ENCODE results near the gene HOXA5.
A peak's percentile ranks its signal among the peaks of the same experiment; 100 is the strongest.

HOXA5 gene

DNA sequence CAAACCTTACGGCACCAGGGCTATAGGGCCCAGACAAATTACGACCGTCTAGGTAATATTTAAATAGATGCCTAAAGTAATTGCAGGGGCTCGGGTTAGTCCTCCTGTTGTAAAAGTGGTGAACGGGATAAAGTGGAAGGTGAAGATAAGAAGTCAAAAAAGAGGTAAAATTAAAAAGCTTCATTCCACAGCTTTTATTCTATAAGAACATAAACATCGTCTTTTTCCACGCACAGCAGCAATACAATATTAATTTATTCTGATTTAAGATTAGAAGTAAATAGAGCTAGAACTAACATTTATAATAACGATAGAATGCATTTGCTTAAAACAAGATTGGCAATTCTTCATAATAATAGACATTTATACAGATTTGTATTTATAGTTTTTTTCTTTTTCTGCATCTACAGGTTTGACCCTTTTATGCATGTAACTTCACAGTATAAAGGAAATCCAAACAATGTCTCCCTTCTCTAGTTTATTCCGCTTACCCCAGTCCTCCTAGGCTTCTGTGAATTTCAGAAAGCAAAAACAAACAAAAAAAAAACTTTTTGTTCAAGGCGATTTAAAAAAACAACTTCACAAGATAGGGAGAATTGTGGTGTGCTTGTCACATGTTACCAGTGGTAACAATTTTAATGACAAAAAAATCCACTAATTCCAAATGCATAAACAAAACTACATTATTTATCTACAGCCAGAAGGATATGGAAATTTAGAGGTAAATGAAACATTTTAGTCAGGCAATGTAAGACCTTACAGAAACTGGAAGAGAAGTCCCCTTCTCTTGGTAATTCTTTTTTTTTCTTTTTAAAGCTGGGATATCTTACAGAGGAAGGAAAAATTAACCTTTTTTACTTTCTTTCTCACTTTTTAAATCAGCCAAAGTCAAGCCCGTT lies 27.2 kb upstream of the HOXA5 start:
- DNase-seq: no peak

GRCh38 chr7:27169658-27170425 lies 26.4 kb upstream of the HOXA5 start:
- no peak for DNase-seq

- peak in 1 of 4 experiments; percentile 34 for DNase-seq
Measured at GRCh38 chr7:27168265-27168947, 24.9 kb upstream of the HOXA5 start.

DNA sequence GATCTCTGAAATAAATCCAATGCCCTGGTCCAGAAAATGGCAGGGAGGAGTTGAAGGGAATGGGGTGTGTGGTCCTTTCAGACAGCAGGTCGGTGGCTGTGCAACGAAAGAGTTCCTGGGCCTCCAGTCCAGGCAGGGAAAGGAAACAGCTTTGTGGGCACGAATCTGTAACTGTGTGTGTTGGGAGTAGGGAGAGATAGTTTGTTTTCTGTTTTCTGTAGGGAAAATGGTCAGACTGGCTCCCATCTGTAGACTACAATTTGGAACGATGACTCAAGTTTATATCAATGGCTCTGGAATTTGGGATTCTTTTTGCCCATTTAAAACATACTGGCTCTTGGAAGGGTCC lies 24.4 kb upstream of the HOXA5 start:
- DNase-seq: no peak

DNA sequence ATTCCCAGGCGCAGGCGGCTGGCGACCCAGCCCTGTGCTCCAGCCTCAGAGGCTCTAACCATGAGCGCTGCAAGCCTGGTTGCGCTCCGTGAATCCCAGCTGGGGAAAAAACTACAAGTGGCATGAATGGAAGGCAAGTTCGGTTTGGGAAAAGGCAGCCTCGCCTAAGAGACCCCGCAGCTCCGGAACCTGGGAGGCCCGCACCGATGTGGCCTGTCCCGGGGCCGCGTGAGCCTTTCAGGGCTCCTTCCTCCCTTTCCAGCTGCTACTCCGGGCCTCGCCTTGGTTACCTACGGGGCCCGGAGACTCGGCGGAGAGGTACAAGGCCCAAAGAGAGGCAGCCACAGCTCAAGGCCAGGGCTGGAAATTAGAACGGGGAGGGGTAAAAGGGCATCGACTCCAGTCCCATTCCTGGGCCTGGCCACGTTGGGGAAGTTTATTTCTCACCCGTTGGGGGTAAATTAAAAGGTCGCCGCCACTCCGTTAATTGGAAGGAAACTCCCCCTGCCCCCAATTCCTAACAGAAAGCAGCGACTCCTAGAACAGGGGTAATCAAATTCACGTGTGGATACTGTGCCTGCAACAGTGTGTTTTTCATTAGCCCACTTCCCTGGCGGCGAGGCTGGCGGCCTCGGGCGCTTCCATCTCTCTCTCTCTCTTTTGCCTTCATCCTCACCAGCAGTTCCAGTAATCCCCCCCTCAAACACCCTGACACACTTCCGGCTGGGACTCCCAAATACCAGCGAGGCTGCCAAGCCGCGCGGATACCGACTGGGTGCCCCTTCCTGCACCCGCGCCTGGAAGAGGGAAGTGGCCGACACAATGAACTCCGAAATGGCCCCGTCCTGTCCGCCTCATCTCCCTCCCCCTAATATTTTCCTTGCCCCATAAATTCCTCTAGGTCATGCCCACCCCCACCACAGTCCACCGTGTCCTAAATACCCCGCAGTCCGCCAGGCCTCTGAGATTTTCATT lies 23.3 kb upstream of the HOXA5 start:
- no peak for DNase-seq

GRCh38 chr7:27165996-27166530 lies 22.6 kb upstream of the HOXA5 start:
- no peak for DNase-seq

- no peak for DNase-seq
Measured at GRCh38 chr7:27165089-27165995, 21.9 kb upstream of the HOXA5 start, which contains the start of gene HOXA9. Gene HOXA9 (minus strand): TSS chr7:27165537. CDS start chr7:27165457, 80 bp downstream.

DNA sequence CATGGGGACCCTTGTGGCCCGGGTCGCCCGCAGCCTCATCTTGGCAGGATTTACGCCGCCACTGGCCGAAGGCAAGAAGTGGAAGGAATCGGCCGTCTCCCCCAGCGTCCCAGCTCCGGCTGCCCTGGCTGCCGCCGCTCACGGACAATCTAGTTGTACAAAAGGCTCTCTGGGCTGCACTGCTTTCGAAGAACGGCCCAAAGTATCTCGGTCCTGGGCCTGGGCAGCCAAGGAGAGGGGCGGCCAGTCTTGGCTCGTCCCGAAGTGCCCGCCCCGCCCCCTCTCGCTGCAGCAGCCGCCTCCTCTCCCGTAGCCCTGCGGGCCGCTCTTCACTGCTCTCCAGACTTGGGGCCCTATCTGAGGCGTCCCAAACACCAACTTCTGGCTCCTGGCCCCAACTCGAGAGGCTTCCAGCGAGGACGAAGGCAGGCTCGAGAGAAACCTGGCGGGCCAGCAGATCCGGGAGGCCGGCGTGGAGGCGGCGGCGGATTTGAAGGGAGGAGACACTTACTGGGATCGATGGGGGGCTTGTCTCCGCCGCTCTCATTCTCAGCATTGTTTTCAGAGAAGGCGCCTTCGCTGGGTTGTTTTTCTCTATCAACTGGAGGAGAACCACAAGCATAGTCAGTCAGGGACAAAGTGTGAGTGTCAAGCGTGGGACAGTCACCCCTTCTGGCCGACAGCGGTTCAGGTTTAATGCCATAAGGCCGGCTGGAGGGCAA lies 21.0 kb upstream of the HOXA5 start:
- no peak for DNase-seq

- no peak for DNase-seq
Measured at GRCh38 chr7:27164045-27164366, 20.5 kb upstream of the HOXA5 start.

- DNase-seq: no peak
Measured at GRCh38 chr7:27163288-27164044, 20.0 kb upstream of the HOXA5 start.

- DNase-seq: no peak
Measured at GRCh38 chr7:27162561-27163287, 19.2 kb upstream of the HOXA5 start.

DNA sequence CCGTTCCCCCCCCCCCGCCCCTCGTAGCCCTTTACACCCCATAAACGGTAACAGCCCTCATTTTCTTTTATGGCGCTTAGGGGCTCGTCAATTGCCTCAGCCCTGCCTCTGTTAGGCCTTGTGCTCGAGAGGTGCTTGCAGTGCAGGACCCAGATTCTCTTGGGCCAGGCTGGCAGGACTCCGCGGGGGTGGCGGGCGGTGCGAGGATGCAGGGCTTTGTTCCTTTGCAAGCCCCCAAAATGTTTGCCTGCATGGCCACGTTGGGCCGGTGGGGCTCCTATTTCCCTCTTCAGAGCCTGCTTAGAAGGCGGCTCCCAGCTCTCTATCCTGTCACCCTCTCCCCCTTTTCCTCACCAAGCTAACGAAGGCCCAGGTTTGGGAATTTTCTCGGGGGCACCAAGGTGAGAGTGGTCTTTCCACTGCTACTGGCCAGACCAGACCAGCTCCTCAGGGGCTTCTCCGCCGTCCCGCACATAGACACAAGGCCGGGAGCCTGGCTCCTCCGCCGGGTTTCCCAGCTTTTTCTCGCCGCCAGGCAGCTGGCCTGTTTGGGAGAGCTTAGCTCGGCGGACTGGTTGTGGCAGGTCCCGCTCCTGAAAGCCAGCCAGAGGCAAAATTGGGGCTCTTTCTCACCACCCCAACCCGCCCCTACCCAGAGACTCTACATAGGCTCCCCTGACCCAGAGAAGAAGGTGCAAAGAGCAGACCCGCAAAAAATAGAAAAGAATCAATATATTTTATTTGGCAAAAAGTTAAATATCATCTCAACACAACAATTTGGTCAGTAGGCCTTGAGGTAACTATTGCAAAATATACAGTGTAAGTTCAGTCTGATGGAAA lies 18.5 kb upstream of the HOXA5 start:
- no peak for DNase-seq

DNA sequence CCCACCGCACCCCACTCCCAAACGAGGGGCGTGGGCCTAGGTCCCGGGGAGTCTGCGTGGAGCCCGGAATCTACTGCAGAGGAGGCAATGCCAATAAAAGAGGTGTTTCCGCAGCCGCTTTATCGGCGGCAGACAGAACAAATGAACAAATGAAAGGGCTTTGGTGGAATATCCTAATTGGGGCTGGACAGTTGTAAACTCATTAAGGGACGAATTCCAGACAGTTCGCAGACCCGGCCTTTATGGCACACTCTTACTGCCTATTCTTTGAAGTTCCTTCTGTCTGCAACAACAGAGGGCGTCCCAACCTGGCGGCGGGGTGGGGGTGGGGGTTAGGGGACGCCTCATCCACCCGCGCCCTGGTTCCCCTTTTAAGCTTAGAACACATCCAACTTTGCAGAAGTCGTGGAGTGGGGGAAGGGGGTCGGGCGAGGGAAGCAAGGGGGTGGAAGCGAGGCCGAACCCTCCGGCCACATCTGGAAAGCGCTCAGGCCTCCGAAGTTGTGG lies 17.8 kb upstream of the HOXA5 start:
- DNase-seq: no peak

DNA sequence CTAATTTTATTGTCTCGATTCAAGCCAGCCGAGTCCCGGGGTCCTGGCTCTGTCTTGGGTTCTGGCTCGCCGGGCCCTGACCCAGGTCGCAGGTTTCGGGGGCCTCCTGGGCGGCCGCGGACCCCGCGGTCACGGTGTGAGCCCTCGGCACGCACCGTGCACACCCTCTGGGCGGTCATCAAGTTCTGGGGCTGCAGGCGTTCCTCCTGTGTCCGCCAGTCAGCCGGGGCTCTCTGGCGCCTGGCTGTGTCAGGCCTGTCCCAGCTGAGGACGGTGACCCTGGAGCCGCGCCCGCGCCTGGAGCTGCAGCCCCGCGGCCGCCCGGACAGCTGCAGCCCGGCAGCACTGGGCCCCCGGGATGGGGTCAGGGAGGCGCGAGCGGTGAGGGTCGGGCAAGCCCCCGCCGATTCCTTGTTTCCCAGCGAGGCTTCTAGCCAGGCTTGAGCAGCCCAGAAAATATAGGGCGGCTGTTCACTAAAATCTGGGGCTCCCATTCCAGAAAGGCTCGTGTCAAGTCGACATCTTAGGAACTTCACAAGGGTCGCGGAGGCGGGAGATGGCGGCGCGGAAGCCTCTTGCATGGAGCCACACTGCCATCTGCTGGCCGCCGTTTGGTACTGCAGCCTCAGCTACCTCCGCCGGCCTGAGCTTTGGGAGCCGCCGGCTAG lies 17.2 kb upstream of the HOXA5 start:
- peak; percentile 76 to 92 (median 80) for DNase-seq

DNA sequence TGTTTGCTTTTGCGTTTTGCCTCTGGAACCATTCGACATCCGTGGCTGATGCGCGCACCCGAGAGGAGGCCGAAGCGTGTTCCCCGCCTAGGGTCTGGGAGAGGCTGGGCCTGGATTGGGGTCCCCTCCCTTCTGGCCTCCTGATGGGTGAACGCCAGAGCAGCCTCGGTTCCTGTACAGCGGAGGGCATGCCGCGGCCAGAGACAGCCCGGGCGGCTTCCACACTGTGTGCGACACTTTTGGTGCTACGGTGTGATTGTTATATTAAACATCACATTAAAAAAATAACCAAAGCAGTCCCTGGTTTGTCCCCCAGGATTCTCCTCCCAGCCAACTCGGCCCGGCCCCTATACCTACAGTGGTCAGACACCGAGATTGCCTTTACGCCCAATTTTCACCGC lies 16.7 kb upstream of the HOXA5 start:
- no peak for DNase-seq

DNA sequence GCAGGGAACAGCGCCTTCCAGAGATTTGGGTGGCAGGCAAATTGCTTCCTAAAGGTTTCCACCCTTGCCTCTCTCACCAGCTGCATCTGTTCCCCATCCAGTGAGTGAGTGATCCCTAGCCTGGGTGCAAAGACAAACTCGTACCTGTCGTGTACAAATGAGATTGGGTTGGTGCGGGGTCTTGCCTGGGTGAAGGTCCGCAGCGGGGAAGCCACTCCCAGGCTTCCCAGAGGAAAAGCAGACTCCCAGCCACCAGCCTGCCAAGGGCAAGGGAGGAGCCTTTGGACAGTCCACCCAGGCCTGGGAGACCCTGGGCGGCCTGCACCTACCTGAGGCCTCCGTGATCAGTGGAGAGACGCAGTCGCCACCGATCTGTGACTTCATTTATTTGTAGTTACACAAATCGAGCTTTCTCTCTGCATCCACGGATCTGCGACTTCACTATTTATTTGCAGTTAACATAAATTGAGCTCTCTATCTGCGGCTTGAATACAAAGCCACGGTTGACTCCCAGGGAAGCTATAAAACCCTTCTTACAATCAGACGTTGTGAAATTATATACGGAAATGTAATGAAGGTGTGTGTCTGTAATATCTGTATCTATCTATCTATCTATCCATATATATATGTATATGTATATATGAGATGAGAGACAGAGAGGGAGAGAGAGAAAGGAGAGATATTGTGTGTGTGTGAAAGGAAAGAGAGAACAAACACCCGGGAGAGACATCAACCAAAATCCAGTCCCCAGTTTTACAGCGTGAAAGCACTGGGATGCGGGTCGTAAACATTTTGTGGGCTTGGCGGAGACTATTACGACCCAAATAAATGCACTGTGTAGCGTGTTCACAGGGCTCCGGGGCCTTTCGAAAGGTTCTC lies 16.0 kb upstream of the HOXA5 start:
- DNase-seq: no peak

Measured in activated naive CD4-positive, alpha-beta T cell (primary cell).